ENCODE results near the gene PLEKHA6.

The PLEKHA6 gene

DNA sequence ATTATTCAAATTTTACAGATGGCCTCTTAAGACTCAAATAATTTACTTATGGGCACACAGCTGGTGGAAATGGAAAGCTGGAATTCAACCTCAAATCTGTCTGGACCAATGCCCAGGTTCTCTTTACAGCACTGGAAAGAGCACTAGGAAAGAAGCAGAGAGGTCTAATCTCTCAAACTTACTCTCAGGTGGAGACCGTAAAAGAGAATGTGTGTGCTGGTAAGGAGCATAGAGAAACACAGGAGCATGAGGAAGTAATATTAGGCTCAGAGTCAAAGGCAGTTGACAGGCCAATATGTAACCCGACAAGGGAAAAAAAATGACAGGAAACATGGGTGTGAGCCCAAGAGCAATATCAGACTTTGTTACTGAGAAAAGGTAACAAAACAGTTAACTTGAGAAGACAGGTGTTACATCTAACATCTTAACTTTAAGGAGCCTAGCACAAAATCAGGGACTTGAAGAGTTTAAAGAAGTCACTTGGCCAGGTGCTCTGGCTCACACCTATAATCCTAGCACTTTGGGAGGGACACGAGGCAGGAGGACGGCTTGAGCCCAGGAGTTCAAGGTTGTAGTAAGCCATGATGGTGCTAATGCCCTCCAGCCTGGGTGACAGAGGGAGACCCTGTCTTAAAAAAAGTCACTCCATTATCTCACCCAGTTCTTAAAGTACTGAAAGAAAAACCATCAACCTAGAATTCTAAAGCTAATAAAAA, 31.2 kb upstream of the PLEKHA6 start:
- TF ChIP-seq, protein P1, sequence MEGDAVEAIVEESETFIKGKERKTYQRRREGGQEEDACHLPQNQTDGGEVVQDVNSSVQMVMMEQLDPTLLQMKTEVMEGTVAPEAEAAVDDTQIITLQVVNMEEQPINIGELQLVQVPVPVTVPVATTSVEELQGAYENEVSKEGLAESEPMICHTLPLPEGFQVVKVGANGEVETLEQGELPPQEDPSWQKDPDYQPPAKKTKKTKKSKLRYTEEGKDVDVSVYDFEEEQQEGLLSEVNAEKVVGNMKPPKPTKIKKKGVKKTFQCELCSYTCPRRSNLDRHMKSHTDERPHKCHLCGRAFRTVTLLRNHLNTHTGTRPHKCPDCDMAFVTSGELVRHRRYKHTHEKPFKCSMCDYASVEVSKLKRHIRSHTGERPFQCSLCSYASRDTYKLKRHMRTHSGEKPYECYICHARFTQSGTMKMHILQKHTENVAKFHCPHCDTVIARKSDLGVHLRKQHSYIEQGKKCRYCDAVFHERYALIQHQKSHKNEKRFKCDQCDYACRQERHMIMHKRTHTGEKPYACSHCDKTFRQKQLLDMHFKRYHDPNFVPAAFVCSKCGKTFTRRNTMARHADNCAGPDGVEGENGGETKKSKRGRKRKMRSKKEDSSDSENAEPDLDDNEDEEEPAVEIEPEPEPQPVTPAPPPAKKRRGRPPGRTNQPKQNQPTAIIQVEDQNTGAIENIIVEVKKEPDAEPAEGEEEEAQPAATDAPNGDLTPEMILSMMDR (IDR thresholded peaks at IDR 0.05), result no peak

DNA sequence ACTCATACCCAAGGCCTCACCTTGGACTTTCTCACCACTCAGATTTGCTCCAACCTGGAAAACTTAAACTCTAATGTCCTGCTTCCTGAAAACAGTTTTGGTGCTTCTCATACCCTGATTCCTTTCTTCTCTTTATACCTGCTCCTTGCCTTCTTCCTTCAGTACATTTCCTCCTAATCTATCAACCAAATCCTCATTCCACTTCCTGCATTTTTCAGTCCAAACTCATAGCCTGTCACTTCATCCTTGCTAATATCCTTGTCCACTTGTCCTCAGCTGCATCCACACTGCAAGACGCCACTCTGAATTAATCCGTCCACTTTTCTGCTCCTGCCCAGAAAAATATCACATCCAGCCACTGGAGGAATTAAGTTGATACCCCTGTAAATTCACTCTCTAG, 26.0 kb upstream of the PLEKHA6 start:
- TF ChIP-seq, protein P1 (IDR thresholded peaks at IDR 0.05), result no peak

DNA sequence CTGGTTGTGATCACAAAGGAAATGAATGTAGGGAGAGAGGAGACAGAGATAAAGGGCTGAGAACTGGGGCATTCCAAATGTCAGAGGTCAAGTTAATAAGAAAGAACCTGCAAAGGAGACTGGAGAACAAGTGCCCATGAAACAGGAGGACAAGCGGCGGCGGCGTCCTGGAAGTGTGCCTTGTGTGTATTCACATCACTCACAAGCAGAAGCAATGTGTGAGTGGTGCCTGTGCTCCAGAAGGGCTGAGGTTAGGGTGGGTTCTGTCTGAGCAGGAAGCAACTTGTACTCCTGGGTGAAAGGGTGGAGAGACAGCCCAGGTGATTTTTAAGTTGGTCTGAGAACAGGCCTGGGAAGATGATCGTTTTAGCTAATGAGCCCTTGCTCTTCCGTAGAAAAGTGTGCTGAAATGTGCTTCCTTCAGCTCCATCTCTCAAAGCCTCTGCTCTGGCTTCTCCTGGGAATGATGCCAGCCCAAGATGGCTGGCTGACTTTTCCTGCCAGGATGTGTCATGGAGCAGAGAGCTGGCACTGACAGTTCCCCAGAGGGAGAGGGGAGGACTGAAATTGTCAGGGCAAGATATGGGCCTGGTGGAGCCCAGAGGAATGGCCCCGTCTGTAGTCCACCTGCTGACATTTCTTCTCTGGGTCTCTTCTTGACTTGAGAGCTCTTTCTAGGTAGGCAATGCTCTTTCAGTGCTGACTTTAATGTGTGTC, 25.1 kb upstream of the PLEKHA6 start:
- TF ChIP-seq, protein P1 (IDR thresholded peaks at IDR 0.05), result no peak

DNA sequence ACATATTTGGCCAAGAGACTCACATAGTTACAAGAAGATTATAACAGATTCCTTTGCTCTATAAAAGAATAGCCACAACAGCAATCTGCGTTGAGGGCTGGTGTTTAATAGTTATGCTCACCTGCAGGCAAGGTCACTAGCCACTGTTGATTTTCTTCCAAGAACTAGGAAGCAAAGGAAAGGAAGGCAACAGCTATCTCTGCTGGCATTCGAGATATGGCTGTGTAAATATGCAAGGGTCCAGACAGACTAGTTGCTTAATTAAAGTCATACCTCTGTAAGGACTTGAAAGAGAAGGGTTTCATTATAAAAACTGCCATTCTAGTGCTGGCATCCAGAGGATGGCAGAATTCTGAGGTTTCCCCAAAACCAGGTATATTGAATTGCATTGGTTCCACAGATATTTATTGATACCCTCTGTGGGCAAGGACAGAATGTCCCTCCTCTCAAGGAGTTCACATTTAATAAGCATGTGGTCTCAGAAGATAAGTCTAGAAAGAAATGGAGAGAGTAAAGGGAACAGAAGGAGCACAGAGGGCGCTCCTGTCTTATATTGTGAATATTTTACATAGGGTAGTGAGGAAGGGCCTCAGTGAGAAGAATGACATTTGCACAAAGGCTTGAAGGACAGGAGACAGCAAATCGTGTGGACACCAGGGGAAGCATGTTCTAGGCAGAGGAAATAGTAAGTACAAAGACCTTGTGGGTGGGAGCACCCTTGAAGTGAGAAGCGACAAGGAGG, 23.6 kb upstream of the PLEKHA6 start:
- TF ChIP-seq, protein P1 (IDR thresholded peaks at IDR 0.05), result no peak

DNA sequence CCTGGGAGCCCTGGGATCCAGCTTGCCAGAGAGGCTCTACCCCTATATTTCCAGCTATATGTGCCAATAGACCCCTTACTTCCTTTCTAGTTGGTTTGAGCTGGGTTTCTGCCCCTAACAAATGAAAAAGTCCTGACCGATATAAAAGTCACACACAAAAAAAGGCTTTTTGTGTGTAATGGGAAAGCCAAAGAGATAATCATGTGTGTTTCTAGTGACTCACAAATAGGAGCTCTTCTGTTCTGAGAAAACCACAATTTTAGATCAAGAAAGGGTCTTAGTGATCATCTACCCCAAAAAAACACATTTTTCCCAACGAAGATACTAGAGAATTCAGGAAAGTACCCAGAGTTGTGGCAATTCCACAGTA, 23.0 kb upstream of the PLEKHA6 start:
- TF ChIP-seq, protein P1 (IDR thresholded peaks at IDR 0.05), result no peak

DNA sequence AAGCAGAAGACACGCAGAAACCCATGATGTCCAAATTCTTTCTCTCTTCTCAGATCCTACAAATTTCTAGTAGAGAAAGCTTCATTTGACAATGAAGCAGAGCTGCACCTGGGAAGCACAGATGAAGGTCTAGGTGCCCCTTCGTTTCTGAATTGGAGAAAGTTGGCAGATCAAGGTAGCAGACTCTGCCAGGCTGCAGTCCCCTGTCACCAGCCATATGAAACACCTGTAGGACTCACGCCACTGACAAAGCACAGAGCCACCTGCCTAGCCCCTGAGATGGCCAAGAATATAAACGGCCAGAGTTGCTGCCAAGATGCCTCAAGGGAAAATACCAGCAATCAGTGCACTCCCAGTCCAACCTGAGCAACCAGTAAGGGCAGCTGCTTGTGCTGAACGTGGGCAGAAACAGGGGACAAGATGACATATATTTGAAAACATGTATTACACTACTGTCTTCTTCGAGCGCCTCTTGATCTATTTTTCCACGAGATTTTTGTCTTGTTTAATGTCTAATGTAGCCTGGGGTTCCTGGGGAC, 20.6 kb upstream of the PLEKHA6 start:
- TF ChIP-seq, protein P1 (IDR thresholded peaks at IDR 0.05), result no peak

DNA sequence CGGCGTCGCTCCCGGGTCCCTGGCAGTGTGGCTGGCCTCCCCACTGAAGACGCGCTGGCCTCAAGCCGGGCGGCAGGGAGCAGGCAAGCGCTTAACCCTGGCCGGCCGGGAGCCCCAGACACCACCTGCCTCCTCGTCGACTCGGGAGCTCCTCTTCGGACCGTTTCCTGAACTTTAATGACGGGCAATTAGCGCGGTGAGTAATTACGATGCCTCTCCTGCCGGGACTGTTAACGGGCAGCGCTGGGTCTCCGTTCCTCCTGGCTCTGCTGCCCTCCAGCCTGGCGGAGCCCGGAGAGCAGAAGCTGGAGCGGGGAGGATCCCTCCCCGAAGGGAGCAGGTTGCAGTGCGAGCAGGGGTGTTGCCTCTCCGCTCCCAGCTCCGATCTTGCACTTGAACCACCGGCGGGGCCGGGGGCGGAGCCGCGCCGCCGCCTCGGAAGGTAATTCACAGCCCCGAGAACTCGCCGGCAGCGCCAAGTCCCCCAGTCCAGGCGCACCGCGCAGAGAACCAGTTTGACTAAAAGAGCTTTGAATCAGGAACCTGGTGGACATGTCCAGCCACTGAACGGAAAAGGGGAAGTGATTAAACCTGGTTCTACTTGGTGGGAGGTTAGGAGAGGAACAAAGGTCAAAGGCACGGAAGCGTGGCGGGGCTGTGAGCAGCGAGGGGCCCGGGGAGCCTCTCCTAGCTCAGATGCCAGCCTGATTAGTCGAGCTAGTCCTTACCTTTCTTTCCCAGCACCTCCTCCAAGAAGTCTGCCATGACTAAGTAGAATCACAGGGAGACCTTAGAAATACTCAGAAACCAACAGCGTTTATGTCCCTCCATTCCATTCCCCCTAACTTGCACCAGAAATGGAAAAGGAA, 18.3 kb upstream of the PLEKHA6 start:
- TF ChIP-seq, protein P1 (IDR thresholded peaks at IDR 0.05), result no peak
